Mucosa of gallbladder (tissue), 1 donor: ENCODE results near the gene OPRM1. TPM values are rescaled to one million over a fixed set of nuclear protein-coding genes. Genes with fewer than 3 reads are reported as not detected.
A peak's percentile ranks its signal among the peaks of the same experiment; 100 is the strongest.
"Not testable (repeated sequence)": the region's sequence is repeated elsewhere in the genome, so short reads cannot be mapped to it uniquely, and the experiment has no call there.

ENCODE experiments used
- DNase-seq: peaks from one replicate; pipeline ENCODE4 v3.0.0-alpha.2; 2020; ENCODE audit warnings: low spot score
- total RNA-seq: library from RNA; stranded (reverse); gene quantifications from one replicate; pipeline ENCODE4 v1.2.1, GENCODE V29; 2021
- donor health status: DM: no; HTN: no; CAD: no.

OPRM1 gene
- total RNA-seq, 1 donor from 2014 or later = not detected

DNA sequence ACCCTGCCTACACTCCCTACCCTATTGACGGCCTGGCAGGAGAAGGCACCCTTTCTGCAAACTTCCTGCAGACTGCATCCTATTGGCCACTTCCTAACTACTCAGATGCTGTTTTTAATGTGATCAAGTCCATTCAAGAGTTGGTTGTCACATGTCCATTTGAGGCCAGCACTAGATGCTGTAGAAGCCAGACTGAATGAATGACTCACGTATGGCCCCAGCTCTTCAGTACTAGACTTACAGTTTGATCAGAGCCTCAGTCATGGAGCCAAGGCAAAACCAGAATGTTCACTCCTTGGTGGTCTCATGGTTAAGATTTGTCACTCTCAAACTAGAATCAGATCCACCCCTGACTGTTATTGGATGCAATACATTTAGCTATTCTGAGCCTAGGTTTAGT, 101.7 kb downstream of the OPRM1 start:
- no peak for DNase-seq

DNA sequence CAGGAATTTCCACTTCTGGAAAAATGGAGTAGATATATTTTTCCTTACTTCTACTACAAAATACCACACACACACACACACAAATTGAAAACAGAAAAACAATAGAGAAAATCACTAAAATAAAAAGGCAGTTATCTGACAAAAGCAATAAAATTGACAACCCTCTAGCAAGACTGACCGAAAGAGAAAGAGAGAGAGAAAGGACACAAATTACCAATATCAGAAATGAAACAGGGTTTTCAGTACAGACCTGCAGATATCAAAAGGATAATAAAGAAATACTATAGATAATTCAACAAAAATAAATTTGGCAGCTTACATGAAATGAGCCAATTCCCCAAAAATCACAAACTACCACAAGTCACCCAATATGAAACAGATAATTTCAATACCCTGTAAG, 104.7 kb downstream of the OPRM1 start:
- DNase-seq = no peak

DNA sequence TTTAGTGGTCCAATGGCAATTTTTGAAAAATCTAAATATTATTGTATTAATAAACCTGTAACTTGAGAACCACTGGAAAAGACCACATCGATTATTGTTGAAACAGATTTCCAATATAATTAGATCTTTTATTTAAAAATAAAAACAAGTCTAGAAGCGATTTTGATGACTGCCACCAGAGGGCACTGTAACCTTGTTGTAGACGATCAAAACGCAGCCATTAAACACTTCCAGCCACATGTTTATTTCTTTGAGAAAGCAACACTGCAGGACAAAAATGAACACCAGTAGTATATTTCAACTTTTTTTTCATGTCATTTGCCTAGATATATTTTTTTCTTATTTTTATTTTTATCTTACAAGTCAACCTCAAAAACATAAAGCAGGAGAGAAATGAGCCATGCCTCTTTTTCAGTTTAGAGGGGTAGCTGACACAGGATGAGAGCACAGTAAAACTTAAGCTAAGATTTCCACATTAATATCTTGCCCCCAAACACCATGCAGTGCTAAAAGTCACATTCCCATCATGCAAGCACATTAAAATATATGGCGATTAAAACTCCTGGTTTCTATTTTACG, 115.4 kb downstream of the OPRM1 start:
- peak; percentile 63 for DNase-seq

DNA sequence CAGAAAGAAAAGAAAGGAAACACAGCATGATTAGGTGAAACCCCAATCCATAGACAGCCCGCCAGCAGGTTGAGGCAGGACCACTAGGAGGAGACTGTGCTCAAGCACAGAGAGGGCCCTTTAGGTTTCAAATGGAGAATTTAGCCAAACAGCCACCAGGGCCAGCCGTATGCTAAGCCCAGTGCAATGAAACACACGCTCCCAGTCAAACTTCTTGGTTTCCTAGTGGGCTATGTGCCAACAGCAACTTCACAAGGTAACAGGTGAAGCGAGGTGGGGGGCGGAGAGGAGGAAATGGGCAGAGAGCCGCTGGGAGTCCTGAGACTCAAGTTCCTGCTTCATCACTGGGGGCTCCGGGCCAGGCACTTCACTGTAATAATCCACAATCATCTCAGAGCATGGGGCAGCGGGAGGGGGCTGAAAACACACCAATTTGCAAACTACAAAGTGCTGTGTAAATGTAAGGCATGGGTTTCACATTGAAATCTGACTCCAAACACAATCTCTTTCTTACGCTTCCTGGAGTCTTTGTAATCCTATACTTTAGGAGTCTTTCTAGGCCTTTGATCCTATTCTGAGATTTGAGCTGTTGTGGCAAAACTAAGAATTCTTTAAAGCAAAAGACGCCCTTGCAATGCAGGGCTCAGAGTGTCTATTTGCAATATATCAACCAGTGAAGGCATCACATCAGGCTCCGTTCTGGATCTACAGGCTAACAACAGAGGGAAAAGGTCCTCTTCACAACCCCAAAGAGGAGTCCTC, 117.3 kb downstream of the OPRM1 start:
- DNase-seq = peak; percentile 17

DNA sequence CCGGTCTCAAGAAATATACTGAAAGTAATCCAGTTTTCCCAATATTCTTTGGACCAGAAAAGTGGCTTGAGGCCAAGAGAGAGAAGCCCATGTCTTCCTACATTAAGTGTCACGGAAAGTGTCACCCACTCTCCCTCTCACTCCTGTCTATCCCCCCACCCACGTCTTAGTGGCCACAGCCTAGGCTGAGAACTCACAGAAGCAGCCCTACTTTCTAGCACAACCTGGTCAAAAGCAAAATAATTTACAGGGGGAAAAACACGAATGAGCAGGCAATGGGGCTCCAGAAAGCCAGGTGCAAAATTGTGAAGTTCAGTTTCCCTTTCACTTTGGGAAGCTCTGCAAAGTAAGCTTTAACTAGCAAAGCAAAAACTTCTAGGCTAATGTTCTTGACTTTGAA, 118.0 kb downstream of the OPRM1 start:
- no peak for DNase-seq

DNA sequence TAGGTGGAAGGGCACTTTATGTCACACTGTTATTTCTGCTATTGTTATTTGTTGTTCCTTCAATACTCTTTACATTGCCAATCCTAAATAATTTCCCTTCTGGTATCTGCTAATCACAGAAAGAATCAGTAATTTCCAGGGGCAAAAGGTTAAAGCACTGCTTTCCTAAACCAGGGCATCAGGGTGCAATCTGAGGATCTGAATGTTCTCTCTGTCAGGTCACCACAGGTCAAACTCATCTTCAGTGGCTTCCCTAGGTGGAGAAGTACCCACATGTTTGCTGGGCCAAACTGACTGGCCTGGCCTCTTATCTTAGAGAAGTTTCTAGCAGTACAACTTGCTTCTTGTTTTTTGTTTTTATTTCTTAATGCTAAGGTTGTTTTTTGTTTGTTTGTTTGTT, 118.7 kb downstream of the OPRM1 start:
- no peak for DNase-seq

DNA sequence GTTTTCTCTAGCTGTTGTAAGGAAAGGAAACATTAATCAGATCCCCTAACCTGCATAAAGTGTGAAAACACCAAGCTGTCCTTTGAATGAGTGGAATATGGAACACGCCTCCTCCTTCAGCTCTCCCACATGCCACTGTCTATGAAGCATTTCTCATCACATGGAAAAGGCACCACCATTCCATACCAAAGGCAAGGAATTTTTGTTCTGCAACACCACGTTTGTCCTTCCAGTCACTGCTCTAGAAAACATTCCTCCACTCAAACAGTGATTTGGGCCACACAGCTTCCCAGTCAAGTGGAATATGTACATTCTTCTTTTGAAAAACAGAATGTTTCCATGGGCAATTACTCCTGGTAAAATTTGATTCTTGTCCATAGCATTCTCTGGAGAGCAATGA, 120.1 kb downstream of the OPRM1 start:
- DNase-seq = no peak

DNA sequence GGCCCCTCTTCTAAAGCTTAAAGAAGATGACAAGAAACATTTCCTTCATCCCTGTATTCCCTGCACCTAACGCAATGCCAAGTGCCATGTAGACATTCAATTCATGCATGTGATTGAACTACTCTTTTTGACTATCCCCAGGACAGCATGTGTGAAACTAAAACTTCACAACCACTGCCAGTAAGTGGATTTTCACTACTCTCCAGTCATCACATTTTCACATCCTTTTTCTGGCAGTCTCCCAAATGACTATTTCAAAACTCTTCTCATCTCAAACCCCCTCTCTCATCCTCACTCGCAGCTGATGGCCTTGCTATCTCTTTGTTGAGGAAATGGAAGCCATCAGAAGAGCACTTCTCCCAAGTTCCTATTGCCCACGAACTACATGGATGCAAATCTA, 122.6 kb downstream of the OPRM1 start:
- no peak for DNase-seq

DNA sequence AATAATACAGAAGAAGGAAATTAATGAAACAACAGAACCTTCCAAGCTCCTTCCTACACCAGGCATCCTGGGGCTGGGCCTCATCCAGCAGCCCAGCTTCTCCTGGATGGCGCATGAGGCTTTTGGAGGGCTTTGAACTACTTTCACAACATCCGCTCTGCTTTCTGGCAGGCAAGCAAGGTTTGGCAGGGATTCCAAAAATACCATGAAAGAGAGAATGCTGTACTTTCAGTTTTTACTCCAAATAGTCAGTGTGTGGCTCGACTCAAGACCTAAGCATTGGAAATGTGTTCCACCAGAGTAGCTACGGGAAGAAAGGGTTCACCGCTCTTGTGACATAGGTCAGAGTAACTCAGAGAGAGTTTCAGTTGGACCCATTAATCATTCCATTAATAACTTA, 125.4 kb downstream of the OPRM1 start:
- DNase-seq = peak; percentile 65

DNA sequence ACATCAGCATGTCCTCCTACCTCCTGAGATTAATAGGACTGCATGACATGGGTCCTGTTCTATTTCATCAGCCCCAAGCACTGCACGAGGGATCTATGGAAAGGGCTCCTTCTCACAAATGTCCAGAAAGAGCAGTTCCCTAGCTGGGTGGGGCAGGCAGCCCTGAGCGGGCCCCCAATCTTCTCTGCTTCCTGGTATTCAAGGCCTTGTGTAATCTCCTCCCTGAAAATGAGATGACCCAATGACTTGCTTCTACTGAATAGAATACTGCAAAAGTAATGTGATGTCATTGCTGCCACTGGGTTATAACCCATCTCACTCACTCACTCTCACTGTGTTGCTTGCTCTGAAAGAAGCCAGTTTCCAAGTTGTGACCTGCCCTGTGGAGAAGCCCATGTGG, 126.4 kb downstream of the OPRM1 start:
- DNase-seq = no peak

DNA sequence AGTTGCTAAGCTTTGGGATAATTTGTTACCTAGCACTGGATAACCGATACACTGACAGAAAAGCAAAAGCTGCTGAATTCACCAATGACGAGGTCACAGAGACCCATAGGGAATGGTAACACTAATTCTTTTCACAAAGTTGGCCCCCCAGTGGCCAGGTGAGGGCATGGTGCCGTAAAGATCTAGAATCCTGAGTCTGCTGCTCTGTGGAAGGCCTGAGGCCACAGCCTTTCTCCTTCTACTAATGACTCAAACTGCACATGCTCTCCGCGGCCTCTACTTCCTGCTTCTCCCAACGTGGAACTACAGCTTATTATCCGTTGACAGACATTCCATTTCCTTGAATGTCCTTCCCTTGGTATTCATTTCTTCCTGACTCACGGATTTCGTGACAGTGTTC, 127.1 kb downstream of the OPRM1 start:
- DNase-seq = no peak

DNA sequence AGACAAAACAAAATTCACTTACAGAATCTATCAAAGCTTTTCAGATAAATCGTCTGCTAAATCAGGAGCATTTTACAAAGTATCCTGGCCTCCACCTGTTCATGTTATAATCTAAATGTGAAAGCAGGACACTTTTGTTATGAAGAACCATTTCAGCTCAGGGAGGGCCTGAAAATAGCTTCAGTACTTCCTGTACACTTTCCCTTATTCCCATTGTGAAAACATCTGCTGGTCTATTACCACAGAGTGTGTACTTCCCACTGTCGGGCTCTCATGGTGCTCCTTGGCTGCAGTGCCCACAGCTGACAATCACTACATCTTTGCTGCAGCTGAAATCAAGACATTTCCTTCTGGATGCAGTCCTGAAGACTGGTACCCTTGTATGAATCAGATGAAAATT, 128.1 kb downstream of the OPRM1 start:
- DNase-seq = no peak

DNA sequence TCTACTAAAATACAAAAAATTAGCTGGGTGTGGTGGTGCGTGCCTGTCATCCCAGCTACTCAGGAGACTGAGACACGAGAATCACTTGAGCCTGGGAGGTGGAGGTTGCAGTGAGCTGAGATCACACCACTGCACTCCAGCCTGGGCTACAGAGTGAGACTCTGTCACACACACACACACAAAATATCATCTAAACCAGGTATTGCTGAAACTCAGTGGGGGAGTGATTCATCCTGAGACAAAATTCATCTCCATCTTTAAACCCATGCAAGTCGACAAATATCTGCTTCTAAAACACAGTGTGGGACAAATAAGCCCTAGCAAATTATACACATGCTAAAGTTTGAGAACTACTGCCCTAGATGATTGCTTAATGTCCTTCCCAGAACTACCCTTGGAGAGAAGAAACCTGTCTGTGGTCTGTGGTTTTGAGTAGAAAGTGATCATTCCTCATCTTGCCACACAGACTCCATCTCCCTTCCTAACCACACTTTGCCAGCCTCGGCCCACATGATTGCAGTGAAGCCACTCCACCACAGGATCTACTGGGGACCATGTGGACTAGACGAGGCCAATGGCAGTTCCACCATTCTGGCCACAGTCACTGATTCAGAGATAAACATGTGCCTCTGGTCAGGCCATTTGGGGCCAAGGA, 130.3 kb downstream of the OPRM1 start:
- no peak for DNase-seq

DNA sequence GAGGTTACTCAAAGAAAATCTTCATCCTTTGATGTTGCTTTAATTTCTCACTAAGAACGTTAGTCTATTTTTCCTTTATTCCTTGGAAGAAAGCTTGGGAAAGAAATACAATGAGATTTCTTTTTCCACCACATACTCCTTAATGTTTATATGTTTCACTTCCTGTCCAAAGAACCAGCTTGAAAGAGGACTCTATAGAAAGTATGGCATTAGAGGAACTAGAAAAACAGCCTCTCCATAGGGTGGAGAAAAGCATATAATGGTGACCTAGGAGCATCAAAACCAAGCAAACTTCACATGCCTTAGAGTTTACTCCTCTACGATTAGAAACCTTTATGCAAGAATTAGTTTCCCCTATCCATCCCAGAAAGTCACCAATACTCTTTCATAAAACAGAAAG, 131.1 kb downstream of the OPRM1 start:
- DNase-seq = no peak

DNA sequence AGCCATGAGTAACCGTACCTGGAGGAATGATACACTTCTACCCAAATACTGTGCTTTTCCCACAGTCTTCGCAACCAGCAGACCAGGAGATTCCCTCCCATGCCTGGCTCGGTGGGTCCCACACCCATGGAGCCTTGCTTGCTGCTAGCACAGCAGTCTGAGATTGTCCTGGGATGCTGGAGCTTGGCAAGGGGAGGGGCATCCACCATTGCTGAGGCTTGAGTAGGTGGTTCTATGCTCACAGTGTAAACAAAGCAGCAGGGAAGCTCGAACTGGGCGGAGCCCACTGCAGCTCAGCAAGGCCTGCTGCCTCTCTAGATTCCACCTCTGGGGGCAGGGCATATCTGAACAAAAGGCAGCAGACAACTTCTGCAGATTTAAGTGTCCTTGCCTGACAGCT, 133.4 kb downstream of the OPRM1 start:
- not testable (repeated sequence) for DNase-seq

DNA sequence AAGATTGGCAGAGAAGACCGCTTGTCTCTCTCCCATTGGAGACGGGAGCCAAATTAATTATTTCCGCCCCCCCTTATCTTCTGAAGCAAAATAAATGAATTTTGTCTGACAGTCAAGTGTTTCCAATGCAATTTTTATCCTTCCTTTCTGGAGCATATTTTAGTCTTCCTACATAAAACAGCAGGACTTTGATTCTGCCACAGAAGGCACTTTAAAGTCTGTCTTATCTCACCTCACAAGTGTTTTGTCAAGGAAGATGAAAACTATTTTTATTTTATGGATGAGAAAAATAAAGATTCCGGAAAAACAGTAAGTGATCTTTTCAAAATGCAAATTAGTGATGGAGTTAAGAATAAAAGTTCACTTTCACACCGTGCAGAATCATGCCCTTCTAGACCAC, 140.4 kb downstream of the OPRM1 start:
- no peak for DNase-seq

DNA sequence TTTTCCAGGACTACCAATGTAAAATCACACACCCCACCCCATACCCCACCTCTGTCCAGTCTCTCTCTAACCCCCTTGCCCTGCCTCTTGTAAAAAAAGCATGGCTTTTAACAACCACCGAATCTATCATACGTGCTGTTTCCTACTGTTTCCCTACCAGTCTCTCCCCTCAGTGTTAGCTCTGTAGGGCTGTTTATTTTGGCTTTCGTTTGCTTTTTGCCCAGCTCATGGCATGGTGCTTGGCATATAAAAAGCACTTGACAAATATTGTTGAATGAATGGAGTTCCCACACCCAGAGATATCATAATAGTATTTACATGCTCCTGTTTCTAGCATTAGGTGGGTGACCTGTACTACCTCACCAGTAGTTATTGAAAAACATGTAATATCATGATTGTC, 148.2 kb downstream of the OPRM1 start:
- no peak for DNase-seq

DNA sequence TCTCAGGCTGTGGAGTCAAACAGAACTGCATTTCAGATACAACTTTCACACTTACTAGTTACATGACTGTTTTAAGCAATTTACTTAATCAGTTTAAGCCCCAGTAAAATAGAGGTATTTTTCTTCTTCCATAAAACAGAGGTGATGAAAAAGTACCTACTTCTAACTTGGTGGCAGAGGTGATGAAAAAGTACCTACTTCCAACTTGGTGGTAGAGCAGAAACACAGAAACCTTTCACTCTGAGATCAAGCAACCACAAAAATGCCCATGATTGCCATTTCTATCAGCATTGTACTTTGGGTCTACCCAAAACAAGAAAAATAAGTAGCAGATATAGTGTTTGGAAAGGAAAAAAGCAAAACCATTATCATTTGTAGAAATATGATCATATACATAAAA, 148.7 kb downstream of the OPRM1 start:
- DNase-seq = no peak

DNA sequence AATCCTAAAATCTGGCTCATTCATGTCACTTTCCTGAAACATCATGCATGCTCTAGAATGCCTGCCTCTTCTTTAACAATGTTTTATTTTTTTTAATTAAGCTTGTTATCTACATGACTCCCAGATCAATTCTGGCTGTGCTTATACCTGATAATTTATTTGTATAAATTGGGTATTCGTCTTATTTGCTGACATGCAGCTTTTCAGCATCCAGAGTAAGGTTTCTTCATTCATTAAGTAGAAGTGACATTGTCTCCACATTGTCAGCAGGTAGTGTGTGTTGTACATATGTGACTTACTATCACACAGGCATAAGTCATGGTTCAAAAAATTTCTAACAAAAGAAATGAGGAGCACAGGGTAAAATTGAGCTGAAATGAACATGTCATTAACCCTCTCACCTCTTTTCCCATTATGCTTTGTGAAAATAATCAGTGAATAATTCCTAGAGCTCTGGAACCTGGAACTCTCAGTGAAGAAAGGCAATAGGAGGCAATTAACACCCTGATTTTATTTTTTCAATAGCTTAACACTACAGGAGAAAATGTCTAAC, 157.4 kb downstream of the OPRM1 start:
- DNase-seq = no peak

DNA sequence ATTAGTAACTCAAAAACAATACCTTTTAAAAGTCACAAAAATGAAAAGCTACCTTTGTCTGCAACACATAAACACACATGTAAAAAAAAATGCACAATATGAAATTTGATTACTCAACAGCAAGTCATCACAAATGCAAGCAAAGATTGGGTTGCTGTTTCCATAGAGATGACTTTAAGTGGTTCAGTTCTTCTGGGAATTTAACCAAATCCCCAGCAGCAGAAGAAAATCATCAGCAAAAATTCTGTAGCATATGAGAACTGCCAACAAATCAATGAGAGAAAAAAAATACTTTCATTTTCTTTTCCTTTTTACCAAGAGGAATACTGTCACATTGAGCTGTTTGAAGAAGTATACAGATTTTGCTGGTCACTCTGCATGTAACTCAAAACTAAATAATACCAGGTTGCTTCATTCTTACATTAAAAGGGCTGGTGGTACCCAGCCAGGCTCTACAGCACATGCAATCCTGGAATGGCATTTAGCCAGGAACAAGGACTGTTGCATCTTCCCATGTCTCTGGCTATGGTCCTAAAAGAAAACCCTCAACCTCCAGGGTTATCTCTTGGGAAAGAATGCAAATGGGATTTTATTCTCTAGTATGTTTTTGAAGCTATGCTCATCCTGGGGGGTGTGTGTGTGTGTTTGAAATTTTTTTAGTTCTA, 158.3 kb downstream of the OPRM1 start:
- DNase-seq = no peak

DNA sequence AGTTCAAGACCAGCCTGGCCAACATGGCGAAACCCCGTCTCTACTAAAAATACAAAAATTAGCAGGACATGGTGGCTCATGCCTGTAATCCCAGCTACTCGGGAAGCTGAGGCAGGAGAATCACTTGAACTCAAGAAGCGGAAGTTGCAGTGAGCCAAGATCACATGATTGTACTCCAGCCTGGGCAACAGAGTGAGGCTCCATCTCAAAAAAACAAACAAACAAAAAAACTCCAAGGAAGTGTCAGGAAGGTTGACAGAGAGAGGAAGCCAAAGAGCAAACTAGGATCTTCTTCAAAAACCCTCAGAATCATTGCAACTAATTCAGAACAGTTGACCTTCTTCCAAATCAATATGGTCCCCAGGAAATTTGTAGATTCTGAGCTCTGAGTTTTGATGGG, 162.6 kb downstream of the OPRM1 start:
- DNase-seq = not testable (repeated sequence)

DNA sequence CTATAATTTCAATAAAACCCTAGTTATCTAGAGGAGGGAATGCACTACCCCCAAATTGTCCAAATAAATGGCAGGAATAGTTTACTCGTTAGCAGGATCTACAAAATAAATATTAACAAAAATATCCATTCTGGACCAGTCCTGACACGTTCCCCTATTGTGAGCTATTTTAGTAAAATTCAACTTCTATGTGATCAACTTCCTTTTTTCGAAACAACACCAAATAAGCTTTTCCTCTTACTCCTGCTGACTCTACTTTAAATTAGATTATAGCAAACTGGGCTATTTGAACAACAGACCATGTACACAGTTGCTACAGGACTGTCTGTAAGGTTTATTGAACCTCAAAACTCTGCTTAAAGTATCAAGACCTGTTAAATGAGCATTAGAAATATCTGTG, 163.3 kb downstream of the OPRM1 start:
- no peak for DNase-seq

DNA sequence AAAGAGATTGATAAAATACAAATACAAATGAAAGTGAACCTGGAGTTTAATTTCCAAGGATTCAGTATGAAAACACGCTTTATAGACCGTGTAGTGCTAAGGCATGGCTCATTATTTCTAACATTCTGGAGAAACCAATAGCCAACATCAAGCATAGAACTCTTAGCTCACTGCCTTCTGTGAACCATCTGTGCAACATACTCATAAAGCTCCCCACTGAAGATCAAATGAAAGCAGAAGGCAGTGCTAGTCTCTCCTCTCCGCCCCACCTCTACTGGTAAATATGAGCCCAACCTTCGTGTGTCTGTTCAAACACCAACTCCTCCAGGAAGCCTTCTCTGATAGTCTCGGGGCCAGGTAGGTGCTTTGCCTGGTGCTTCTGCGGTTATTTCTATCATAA, 163.9 kb downstream of the OPRM1 start:
- DNase-seq = no peak
